HuH-7.5 (cell line): Measurements from ENCODE around the gene MAPK11.
A peak's percentile ranks its signal among the peaks of the same experiment; 100 is the strongest.

ENCODE experiments used
- DNase-seq: peaks from one replicate; pipeline ENCODE4 v3.0.0; 2011; ENCODE audit warnings: low spot score

Gene MAPK11

DNA sequence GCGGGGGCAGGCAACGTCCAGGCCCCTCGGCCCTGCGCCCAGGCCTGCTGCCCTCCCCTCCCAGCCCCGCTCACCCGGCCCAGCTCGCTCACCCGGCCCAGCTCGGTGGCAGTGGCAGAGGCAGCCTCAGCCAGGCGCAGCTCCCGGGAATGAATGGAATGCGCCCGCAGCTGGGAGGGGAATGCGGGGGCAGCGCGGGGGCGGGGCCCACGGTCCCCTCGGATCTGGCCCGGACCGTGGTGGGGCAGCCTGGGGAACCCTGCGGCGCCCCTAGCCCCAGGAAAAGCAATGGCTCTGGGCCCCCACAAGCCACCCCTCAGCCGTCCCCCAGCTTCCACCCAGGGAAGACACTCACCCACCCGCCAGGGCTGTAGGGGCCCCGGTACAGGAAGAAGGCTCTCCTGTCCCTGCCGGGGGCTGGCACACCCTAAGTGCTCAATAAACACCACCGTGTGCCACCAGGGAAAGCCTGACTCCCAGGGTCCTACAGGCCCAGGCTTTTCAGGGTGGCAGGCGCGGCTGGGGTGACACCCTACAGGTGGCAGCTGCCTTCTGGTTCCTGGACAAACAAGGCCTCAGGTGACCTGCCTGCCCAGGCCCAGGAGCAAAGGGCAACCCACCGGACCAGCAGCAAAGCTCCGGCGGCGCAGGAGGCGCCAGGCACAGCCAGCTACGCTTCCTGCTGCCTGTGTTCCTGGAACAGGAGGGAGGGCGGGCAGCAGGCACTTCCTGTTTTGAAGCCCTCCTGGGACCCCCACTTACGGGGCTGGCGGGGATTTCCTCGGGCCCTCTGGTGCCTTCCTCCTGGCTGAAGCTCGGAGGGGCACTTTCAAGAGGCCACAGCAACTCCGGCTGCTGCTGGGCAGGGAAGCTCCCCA lies 23.5 kb upstream of the MAPK11 start:
- peak; percentile 74 for DNase-seq

DNA sequence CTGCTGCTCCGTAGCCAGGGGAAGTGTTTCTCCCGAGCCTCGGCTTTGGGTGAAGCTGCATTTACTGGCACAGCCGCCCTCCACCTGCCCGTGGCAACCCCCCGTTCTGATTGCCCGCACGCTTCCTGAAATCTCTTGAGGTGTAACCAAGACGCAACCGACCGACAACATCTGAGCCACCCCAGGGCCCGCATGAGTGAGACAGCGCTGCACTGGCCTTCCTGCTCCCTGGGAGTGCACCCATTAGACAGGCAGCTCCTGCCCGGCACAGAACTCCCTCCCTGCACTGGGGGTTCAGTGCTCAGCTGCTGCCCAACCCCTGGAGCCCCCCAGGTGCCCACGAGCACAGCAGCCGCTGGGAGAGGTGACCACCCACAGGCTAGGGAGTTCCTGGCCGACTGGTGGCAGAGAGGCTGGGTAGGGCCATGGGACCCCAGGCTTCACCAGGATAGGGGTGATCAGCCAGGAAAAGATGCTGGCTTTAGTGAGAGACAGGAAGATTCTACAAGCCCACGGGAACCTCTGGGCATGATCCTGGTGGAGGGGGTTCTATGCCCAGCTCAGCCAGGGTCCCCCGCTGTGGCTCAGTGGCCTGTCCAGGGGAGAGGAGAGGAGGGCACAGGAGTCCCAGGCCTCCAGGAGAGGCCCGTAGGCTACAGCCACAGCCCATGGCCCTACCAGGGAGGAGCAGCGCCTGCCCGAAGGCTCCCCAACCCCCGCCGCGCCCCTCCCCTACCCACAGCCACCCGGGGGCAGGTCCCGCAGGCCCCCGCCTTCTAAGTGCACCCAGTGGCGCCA lies 22.7 kb upstream of the MAPK11 start:
- no peak for DNase-seq

DNA sequence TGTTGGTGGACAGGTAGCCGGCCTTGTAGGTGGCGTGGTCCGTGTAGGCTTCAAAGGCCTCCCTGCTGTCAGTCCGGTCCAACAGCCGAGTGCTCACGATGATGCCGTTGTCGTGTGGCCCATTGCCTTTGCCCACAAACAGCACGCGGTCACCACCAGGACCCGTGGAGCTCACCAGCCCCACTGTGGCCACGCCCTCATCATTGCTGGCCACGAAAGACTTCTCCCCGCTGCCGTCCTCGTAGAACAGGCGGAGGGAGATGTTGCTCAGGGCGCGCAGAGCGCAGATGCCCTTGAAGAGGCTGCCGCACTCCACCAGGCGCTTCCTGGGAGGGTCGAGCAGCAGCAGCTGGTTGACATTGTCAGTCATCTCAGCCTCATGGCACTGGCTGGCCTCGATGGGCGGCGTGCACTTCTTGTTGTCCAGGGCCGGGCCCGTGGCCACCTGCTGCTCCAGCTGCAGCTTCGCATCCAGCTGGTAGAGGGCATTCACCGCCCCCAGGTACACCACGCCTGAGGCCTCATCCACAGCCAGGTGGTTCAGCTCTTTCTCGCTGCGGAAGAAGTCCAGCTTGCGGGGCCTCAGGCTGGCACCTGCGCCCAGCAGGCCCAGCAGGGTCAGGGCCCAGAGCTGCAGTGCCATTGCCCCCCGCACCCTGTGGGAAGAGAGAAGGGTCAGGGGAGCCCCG lies 19.9 kb upstream of the MAPK11 start:
- no peak for DNase-seq

DNA sequence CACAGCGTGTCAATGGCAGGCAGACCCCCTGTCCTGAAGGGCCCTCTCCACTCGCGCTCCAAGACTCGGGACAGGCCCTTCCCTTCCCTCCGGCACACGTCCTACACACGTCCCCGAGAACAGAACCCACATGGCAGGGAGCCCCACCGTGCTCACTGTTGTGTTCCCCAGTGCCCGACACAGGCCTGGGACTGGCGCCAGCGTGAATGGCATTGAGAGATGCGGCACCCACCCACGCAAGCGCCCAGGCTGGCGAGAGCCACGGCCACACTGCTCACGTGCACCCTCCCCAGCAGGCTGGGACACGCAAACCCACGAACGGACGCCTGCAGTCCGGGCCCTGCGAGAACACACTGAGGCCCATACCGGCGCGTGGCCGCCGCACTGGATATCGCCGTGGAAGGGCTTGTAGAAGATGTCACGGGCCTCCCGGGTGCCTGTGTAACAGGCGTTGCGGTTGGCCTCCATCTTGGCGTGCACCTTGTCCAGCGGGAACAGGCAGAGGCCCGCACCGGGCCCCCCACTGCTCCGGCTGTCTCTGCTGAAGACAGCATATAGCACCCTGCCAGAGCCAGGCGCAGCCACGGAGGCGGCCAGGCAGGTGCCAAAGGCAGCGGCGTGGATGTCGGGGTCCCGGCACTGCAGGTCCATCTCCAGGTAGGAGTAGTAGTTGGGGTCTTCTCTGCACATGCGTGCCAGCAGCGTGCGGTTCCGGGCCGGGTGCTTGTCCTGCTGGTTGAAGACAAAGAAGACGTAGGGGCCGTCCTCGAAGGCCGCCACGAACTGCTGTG lies 19.2 kb upstream of the MAPK11 start:
- DNase-seq = no peak

DNA sequence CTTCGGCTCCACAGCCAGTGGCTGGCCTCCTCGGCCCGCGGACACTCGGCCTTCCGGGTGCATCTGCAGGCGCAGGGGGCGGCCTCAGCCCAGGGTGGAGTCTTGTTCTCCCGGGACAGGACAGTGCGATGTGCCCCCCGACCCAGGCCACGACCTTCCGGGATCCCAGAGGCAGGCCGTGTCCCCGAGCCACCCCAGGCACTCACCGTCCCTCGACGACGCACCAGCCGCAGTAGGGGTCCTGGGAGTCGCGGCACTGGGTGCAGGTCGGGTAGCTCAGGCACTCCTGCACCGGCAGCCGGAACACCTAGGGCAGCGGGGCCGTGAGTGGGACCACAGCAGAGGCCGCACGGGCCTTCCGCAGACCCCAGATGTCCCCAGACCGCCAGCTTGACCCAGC lies 17.6 kb upstream of the MAPK11 start:
- DNase-seq = no peak

DNA sequence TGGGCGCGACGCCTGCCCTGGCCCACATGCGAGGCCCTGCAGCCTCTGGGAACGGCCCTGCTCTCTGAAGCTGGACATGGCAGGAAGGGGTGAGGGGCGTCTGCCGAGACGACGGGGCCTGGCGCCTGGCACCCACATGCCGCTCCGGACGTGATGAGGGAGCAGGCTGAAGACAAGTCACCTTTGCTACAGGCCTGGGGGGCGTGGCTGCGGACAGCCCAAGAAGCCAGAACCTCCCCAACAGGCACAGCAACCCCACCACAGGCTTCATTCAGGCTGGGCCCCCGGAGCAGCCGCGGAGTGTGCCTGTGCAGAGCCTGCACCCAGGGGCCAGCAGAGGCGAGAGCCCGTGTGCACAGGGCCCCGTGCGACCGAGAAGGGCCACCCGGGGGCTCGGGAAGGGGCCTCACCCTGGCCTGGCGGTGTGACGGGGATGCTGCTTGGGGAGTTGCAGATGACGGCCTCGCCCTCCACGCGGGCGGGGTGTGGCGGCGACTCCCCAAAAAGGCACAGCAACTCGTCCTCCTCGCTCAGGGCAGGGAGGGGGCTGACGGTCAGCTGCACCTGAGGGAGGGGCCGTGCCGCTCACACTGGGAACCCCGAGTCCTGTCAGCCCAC lies 16.6 kb upstream of the MAPK11 start:
- DNase-seq = no peak

DNA sequence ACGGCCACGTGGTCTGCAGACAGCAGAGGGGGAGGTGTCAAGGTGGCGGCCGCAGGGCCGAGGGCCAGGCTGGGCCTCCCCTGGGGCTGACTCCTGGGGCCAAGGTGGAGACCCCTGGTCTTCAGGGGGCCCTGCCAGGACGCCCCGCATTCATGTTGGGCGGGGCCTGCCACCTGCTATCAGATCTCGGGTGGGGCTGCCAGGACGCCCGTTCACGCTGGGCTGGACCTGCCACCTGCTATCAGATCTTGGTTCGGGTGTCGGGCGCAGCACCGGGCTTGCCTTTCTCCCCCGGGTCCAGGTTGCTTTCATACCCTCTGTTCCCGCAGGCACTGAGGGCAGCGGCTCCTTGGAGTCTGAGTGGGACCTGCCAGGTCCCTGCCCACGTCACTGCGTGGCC lies 16.1 kb upstream of the MAPK11 start:
- no peak for DNase-seq

DNA sequence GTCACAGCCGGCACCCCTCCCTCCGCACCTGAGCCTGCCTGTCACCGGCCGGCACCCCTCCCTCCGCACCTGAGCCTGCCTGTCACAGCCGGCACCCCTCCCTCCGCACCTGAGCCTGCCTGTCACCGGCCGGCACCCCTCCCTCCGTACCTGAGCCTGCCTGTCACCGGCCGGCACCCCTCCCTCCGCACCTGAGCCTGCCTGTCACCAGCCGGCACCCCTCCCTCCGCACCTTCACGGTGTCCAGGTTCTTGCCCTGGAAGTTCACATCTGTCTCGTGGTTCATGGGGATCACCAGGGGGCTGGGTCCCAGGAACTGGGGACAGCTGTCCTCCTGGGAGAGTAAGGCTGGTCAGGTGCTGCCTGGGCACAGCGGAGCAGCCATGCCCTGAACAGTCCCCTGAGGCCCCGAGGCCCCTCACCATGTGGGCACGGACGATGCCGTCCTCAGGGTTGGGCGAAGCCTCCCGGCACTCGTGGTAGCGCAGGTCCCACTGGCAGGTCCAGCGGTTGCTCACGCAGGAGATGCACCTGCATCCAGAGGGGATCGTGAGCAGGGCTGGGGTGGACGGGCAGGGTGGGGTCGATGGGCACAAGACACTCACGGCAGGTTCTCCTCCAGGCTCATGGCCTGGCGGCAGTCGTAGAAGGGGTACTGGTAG lies 15.5 kb upstream of the MAPK11 start:
- no peak for DNase-seq

DNA sequence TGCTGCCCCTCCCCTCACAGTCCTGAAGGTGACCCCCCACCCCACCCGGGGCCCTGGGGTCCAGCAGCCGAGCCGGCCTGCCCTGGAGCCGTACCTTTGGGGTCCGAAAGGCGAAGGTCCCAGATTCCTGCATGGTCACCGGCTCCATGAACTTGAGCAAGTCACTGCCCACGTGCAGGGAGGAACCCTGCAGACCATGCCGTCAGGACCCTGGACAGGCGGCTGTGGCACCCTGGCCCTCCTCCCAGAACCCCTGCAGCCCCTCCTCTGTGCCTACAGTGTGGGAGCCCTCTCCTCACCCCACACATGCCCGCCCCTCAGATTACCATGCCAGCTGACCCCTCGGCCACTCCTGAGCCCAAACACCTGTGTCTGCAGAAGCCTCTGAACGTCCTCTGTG lies 14.3 kb upstream of the MAPK11 start:
- no peak for DNase-seq

DNA sequence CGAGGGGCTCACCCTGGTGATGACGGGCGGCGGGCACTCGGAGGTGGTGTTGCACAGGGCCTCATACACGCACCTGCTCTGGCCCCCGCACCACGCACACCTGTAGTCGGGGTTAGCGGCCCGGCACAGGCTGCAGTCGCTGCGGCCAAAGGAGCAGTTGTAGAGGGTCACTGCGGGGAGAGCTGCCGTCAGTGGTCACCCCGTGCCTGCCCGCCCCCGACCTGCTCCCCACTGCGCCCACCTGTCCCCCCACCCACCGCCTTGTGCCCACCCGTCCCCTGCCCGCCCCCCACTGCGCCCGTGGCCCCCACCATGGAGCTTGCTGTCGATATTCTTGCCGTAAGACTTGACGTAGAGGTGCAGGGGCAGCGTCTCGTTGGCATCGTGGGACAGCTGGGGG lies 13.6 kb upstream of the MAPK11 start:
- no peak for DNase-seq

DNA sequence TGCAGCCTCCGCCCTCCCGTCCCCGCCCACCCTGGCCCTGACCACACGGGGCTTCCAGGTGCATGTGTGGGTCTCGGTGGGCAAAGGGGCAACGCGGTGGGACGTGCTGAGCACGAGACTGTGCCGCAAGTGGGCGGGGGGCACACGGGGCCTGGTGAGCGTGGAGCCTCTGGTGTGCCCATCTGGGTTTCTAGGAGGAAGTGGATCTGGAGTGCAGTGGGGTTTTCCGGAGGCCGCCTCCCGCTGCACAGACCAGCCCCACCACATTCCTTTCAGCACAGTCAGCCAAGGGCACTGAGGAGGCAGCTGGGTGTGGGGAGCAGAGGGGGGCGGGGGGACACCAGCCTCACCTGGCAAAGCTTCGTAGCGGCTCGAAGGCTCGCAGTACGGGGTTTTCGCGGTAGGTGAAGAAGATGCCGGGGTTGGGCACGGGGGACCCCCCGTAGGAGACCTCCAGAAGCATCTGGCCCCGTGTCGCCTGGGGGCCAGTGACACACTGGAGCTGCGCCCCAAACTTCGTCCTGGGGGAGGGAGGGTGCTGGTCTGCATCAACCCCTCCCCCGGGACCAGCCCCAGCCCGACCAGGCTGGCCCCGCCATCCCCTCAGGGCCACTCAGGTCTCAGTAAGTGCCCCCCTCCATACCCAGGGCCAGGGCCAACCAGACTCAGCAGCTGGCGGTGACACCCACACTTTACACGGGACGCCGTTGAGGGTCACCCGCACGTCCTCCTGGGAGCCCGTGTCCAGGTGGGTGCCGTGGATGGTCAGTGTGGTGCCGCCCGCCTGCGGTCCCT lies 12.4 kb upstream of the MAPK11 start:
- no peak for DNase-seq

DNA sequence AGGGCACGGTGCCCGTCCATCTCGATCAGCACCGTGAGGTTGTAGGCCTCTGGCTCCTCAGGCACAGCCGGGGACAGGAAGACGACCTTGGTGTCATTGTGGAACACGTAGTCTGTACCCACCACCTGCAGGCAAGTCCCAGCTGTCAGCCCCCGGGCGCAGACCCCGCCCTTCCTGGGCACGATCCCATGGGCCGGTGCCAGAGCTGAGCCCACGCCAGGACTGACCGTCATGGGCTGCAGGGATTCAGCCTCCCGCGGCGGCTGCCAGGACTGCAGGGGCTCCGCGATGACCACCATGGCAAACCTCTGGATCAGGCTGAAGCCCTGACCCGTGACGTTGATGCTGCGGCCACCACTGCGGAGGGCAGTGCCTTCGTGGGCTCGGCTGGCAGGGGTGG lies 11.8 kb upstream of the MAPK11 start:
- DNase-seq = no peak

DNA sequence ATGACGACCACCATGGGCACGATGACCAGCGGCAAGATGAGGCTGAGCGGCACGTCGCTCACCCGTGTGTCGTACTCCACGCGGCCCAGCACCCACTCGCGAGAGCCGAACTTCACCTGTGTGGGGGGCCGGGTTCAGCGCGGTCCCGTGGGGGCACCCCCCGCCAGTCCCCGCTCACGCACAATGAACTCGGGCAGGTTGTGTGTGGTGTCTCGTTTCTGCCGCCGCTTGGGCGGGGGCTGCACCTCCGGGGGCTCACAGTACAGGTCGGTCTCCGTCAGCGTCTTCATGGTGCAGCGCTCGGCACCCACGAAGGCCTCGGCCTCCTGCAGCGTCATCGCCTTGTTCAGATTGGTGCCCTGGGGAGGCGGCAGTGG lies 11.2 kb upstream of the MAPK11 start:
- no peak for DNase-seq

DNA sequence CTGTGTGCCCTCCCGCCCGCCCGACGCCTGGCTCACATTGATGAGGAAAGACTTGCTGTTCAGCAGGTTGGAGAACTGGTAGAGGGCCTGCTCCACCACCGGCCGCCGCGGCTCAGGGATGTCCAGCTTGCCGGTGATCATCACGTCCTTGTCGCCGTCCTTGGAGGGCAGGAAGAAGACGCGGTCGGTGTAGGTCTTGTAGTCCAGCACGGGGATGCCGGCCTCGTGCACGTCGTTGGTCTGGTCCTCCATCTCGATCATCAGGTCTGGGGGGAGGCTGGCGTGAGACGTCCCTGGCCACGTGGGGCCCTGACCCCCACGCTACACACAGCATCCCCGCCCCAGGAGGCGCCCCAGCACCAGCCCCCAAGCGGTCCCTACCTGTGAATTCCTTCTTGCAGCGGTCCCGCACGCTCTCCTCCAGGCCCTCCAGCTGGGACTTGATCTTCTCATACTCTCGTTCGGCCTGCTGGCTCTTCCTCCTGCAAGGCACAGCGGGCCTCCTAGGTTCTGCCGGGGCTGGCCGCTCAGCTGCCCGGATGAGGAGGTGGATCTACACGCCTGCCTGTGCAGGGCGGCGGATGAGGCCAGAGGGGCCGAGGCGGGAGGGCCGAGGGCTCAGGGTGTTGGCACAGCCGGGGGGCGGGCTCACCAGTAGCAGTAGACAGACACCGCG lies 10.7 kb upstream of the MAPK11 start:
- DNase-seq = no peak

DNA sequence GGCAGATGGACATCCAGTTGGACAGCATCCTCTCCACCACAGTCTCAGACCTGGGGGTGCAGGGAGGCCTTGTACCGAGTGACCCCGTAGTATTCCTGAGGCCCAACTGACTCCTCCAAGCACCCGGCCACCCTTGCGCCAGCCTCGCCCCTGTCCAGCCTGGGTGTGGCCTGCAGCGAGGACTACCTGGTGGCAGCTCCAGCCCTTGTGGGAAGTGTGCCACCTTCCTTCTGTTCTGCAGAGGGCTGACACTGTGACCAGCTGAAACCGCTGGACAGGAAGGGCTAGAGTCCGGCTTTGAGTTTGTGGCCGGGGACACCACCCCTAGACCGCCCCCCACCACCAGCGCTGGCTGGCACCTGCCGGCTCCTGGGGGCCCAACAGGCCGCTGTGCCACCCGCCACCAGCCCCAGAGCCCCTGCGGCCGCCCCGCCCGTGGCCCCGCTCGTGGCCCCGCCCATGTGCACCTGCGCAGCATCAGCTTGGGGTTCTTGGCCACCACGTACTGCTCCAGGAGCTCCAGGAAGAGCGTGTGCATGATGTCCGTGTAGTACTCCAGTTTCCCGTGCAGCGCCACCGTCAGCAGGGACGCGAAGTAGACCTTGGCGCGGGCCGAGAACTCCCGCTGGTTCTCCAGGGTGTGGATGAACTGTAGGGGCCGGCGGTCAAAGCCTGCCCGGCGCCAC lies 10.0 kb upstream of the MAPK11 start:
- no peak for DNase-seq

DNA sequence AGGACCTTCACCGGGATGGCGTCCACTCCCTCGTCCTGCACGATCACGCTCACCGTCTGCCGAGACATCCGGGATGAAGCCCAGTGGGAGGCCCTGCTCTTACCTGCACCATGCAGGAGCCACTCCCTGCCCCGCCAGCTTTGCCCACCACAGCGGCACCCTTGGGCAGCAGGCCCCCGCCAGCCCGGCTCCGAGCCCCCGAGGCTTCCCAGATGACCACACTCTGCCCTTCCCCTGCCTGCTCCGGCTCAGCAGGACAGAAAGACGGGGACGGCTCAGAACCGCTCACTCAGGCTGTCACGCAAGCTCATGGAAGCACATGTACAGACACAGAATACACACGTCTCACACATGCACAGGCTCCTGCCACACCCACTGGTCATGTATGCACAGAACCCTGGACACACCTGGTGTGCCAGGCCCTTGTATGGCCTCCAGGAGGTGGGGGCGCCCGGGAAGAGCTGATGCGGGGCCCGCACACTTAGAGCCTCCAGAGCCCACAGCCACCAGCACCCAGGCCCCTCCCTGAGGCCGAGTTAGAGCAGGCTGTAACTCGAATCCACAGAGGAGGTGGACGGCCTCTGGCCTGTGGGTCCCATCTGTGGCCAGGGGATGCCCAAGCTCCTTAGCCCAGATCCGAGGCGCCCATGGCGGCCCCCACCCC lies 8.9 kb upstream of the MAPK11 start:
- no peak for DNase-seq

DNA sequence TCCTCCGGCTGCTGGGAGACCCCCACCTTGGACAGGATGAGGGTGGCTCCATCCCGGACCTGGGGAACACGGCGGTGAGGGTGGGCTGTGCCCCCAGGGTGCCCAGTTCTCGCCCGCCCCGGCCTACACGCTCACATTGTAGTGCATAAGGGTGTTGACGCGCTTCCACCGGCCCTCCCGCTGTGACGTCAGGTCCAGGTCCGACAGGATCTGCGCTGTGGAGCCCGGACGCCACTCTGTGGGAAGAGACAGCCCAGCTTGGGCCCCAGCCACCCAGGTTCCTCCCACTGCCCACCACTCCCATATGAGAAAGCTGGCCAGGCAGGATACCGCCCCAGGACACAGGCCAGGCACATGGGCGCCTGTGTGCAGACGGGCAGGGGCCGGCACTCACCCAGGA lies 8.3 kb upstream of the MAPK11 start:
- no peak for DNase-seq

DNA sequence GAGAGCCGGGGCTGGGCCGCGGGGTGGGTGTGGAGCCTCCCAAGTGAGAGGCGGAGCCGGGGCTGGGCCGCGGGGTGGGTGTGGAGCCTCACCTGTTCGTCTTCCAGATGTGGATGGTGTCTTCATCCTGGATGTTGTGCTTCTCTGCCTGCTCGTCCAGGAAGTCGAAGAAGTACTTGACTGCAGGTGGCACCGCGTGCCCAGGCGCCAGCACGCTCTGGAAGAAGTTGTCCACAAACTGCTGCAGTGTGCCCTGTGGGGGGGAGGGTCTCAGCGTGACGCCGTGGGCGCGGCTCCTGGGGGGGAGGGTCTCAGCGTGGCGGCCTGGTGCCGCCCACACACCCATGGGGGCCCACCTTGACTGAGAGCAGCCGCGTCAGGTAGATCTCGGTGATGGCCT lies 7.6 kb upstream of the MAPK11 start:
- DNase-seq = no peak

DNA sequence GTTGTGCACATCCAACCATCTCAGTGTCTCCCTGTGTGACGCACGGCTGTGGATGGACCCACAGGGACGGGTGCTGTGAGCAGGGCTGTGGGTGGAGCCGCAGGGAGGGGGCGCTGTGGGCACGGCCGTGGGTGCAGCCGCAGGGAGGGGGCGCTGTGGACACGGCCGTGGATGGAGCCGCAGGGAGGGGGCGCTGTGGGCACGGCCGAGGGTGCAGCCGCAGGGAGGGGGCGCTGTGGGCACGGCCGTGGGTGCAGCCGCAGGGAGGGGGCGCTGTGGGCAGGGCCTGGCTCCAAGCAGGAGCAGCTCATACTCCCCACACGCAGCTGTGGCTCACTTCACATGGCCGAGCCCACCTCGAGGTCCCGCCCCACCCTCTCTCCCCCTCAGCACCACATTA lies 6.0 kb upstream of the MAPK11 start:
- DNase-seq = no peak
